ENCODE data around the gene ZNF70.

GRCh38 chr22:23773483-23774113, 22.7 kb upstream of the ZNF70 start:
- TF ChIP-seq CTCF (conservative IDR thresholded peaks at IDR 0.05; ENCODE audit: low read depth, low read length): no peak
- TF ChIP-seq EZH2 (IDR thresholded peaks at IDR 0.05; ENCODE audit: low read length, unreplicated experiment): no peak
